ENCODE results near the gene TTC16.

TTC16 gene

GRCh38 chr9:127715470-127716337, at the start of gene TTC16, which contains the start of gene PTRH1:
Gene TTC16 (plus strand): TSS chr9:127716079. CDS start chr9:127716146, 67 bp downstream.
Gene PTRH1 (minus strand): TSS chr9:127715663. CDS start chr9:127715639, 24 bp downstream.
- peak; percentile 77 to 98 (median 94) for DNase-seq

- peak in 5 of 58 donors; percentile 5 to 40 (median 37) for DNase-seq
Measured at GRCh38 chr9:127667127-127667844, 48.6 kb upstream of the TTC16 start.

- DNase-seq = peak in 2 of 58 donors; percentile 20 to 23
Measured at GRCh38 chr9:127667906-127668305, 48.0 kb upstream of the TTC16 start.

GRCh38 chr9:127673234-127673633, 42.6 kb upstream of the TTC16 start:
- no peak for DNase-seq

GRCh38 chr9:127676638-127677037, 39.2 kb upstream of the TTC16 start:
- DNase-seq = peak in 15 of 58 donors; percentile 19 to 58 (median 31)

- DNase-seq = peak in 4 of 58 donors; percentile 25 to 68 (median 38)
Measured at GRCh38 chr9:127679506-127679905, 36.4 kb upstream of the TTC16 start.

- peak in 17 of 58 donors; percentile 23 to 69 (median 34) for DNase-seq
Measured at GRCh38 chr9:127680226-127680625, 35.7 kb upstream of the TTC16 start.

- DNase-seq = peak in 16 of 58 donors; percentile 15 to 62 (median 42)
Measured at GRCh38 chr9:127680846-127681245, 35.0 kb upstream of the TTC16 start.

GRCh38 chr9:127682351-127683136, 33.3 kb upstream of the TTC16 start:
- DNase-seq = no peak

GRCh38 chr9:127683723-127684122, 32.2 kb upstream of the TTC16 start:
- no peak for DNase-seq

GRCh38 chr9:127684576-127684975, 31.3 kb upstream of the TTC16 start:
- no peak for DNase-seq

- DNase-seq = peak in 3 of 58 donors; percentile 18 to 35 (median 18)
Measured at GRCh38 chr9:127686461-127687393, 29.2 kb upstream of the TTC16 start.

GRCh38 chr9:127689329-127690000, 26.4 kb upstream of the TTC16 start:
- DNase-seq = peak in 2 of 58 donors; percentile 23 to 31

- DNase-seq = peak in 1 of 58 donors; percentile 17
Measured at GRCh38 chr9:127690735-127691134, 25.1 kb upstream of the TTC16 start.

- DNase-seq = no peak
Measured at GRCh38 chr9:127692071-127692470, 23.8 kb upstream of the TTC16 start.

GRCh38 chr9:127693143-127693542, 22.7 kb upstream of the TTC16 start:
- peak in 24 of 58 donors; percentile 4 to 82 (median 39) for DNase-seq

GRCh38 chr9:127693697-127694096, 22.2 kb upstream of the TTC16 start:
- DNase-seq = no peak

GRCh38 chr9:127694890-127695720, 20.8 kb upstream of the TTC16 start:
- no peak for DNase-seq

All from anterior cingulate cortex (tissue), 58 donors.